ENCODE measurements around the gene VOPP1. TPM values are rescaled to one million over a fixed set of nuclear protein-coding genes. Genes with fewer than 3 reads are reported as not detected.

The VOPP1 gene
- total RNA-seq, 1 experiment from 2014 or later = 49.9 TPM

GRCh38 chr7:55470261-55470660, 102.0 kb downstream of the VOPP1 start:
- in situ Hi-C loops (cut with HindIII; ENCODE audit: low pct_unique_long_range_greater_than_20kb, low sequenced_read_pairs) = no loop called here
- DNase-seq (ENCODE audit: low read depth, low spot score) = no peak

GRCh38 chr7:55469721-55470120, 102.6 kb downstream of the VOPP1 start:
- DNase-seq (ENCODE audit: low read depth, low spot score) = no peak
- in situ Hi-C loops (cut with HindIII; ENCODE audit: low pct_unique_long_range_greater_than_20kb, low sequenced_read_pairs) = no loop called here

DNA sequence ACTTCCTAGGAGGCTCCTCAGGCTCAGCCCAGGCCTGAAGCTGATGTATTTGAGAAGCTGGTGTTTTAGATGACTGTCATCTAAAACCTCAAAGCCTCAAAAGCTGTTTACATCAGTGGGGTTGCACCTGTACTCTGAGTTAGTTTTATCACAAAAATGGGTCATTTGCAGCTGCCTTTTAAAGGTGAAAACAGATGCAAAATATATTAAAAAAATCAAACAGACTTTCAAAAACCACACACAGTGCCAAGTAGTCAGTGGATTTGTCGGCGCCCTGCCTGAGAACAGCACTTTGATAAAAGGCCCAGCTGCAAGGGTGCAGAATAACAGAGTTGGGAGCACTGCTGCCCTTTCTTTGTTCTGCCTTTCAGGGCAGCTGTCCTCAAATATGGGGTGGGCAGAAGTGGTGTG, 103.0 kb downstream of the VOPP1 start:
- in situ Hi-C loops (cut with HindIII; ENCODE audit: low pct_unique_long_range_greater_than_20kb, low sequenced_read_pairs) = no loop called here
- DNase-seq (ENCODE audit: low read depth, low spot score) = no peak

- DNase-seq (ENCODE audit: low read depth, low spot score) = no peak
- in situ Hi-C loops (cut with HindIII; ENCODE audit: low pct_unique_long_range_greater_than_20kb, low sequenced_read_pairs) = no loop called here
Observed at GRCh38 chr7:55468495-55468894, 103.8 kb downstream of the VOPP1 start.

GRCh38 chr7:55467047-55467593, 105.2 kb downstream of the VOPP1 start:
- DNase-seq (ENCODE audit: low read depth, low spot score) = no peak
- in situ Hi-C loops (cut with HindIII; ENCODE audit: low pct_unique_long_range_greater_than_20kb, low sequenced_read_pairs) = no loop called here

DNA sequence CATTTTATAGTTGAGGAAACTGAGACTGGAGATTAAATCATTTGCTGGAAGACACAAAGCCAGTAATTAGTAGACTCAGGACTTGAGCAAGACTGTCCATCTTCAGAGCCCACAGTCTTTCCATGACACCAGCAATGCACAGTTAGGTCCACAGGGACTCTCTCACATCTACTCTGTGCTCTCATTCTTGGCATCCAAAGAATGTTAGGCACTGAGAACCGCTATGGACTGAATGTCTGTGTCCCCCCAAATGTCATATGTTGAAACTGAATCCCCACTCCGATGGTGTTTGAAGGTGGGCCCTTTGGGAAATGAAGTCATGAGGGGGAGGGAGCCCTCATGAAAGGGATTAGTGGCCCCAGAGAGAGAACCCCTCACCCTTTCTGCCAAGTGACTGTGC, 106.6 kb downstream of the VOPP1 start:
- no peak for DNase-seq (ENCODE audit: low read depth, low spot score)
- in situ Hi-C loops (cut with HindIII; ENCODE audit: low pct_unique_long_range_greater_than_20kb, low sequenced_read_pairs) = no loop called here

DNA sequence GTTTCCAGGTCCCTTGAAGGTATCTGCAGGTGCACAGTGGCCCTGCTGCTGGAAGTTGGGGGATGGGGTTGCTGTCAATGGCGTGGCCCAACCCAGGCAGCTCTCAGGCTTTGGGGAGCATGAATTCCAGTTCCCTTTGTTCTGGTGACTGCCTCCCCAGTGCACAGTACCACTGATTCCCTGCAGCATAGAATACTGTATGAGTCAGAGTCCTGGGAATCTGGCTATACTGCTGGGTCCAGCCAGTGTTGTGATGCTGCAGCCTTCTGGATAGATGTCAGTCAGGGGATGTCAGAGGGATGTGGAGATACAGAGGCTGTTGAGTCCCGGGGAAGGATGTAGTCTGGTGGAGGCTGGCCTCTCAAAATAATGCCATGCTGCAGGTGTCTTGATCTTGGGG, 107.9 kb downstream of the VOPP1 start:
- DNase-seq (ENCODE audit: low read depth, low spot score) = no peak
- in situ Hi-C loops (cut with HindIII; ENCODE audit: low pct_unique_long_range_greater_than_20kb, low sequenced_read_pairs) = no loop called here

- DNase-seq (ENCODE audit: low read depth, low spot score) = no peak
- in situ Hi-C loops (cut with HindIII; ENCODE audit: low pct_unique_long_range_greater_than_20kb, low sequenced_read_pairs) = no loop called here
Observed at GRCh38 chr7:55463686-55464262, 108.5 kb downstream of the VOPP1 start.

DNA sequence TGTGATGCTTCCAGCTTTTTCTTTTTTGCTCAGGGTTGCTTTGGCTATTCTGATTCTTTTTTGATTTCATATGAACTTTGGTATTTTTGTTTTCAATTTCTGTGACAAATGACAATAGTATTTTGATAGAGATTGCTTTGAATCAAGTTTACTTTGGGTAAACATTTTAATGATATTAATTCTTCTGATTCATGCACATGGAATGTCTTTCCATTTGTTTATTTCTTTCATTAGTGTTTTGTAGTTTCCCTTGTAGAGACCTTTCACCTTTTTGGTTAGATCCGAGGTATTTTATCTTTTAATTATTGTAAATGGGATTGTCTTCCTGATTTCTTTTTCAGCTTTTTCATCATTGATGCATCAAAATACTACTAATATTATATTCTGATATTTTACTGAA, 114.0 kb downstream of the VOPP1 start:
- no peak for DNase-seq (ENCODE audit: low read depth, low spot score)
- in situ Hi-C loops (cut with HindIII; ENCODE audit: low pct_unique_long_range_greater_than_20kb, low sequenced_read_pairs) = no loop called here

- in situ Hi-C loops (cut with HindIII; ENCODE audit: low pct_unique_long_range_greater_than_20kb, low sequenced_read_pairs) = no loop called here
- DNase-seq (ENCODE audit: low read depth, low spot score) = no peak
Observed at GRCh38 chr7:55457801-55458200, 114.5 kb downstream of the VOPP1 start.

GRCh38 chr7:55452971-55453370, 119.3 kb downstream of the VOPP1 start:
- DNase-seq (ENCODE audit: low read depth, low spot score) = no peak
- in situ Hi-C loops (cut with HindIII; ENCODE audit: low pct_unique_long_range_greater_than_20kb, low sequenced_read_pairs) = no loop called here

GRCh38 chr7:55449992-55450535, 122.2 kb downstream of the VOPP1 start:
- in situ Hi-C loops (cut with HindIII; ENCODE audit: low pct_unique_long_range_greater_than_20kb, low sequenced_read_pairs) = no loop called here
- no peak for DNase-seq (ENCODE audit: low read depth, low spot score)

DNA sequence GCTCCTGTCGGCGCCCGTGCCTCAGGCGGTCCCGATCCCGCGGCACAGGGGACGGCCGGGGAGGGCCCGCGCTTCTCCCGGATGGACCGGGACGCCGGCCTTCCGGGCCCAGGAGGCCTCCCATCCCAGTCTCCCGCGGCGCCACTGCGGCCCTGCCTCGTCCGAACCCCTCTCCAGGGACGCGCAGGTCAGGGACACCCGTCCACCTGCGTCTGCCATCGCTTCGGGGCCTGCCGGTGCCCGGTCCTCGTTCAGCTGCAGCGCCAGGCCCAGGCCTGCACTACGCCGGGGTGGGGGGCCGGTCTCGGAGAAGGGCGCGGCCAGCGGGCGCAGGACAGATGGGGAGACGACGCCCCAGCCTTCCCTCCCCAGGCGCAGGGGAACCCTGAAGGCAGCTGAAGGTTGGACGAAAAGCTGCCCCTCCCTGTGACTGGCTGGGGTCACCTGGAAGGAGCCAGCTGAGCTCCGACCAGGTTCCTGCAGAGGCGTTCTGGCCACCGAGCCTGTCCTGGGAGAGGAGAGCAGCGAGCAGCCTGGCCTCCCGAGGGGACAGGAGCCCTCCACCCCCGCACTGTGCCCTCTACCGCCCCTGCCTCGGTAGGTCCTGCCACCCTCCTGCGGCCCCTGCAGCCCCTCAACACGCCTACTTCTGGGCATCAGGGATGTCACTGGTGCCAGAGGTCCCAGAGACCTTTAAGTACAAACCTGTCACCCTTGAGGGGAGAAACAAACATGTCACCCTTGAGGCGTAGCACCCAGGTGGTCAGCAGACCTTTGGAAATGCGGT, 122.9 kb downstream of the VOPP1 start:
- in situ Hi-C loops (cut with HindIII; ENCODE audit: low pct_unique_long_range_greater_than_20kb, low sequenced_read_pairs) = no loop called here
- no peak for DNase-seq (ENCODE audit: low read depth, low spot score)

GRCh38 chr7:55448526-55448925, 123.8 kb downstream of the VOPP1 start:
- in situ Hi-C loops (cut with HindIII; ENCODE audit: low pct_unique_long_range_greater_than_20kb, low sequenced_read_pairs) = no loop called here
- no peak for DNase-seq (ENCODE audit: low read depth, low spot score)

DNA sequence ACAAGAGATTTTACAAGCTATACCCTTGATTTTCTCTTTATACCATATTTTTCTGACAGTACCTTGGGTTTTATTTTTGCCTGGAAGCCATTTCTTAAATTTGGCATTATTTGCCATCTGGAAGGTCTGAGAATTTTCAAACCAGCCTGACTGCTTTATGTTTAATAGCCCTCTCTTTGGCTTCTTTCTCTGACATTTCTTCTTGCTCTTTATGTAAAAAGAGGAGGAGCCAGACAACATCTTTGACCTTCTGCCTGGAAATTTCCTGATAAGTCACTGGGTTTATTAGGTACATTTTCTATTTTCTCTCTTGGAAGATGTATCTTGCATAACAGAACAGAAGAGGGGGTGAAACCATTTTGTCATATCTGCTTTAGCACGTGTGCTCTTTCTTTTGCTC, 127.5 kb downstream of the VOPP1 start:
- DNase-seq (ENCODE audit: low read depth, low spot score) = no peak
- in situ Hi-C loops (cut with HindIII; ENCODE audit: low pct_unique_long_range_greater_than_20kb, low sequenced_read_pairs) = no loop called here

DNA sequence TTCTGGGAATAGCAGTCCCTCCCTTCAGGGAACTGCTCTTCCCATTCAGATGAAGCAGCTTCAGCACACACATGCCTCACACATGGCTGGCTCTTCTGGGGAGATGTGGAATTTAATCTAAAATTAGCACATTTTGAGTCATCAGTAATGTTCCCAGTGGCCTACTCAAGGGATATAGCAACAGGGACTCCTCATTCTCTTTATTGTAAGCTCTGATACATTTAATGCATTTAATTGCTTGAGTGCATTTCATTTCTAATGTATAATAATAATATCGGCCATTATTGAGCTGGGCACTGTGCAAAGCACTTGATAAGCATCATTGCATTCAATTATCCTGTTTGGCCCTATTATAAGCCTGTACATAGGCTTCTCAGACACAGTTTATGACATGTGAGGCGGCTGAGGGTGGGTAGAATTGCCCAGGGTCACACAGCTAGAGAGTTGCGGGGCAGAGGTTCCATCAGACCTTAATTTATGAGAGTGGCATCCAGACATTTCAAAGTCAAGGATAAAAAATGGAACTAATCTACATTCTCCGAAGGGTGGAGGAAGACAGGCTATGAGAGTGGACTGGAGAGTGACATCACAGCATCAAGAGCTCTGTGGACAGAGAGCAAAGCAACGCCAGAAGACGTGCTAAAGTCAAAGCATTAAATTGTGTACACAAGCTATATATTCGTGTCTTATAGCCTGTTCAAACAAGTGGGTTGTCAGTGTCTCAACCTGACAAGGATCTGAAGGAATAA, 130.4 kb downstream of the VOPP1 start:
- DNase-seq (ENCODE audit: low read depth, low spot score) = no peak
- in situ Hi-C loops (cut with HindIII; ENCODE audit: low pct_unique_long_range_greater_than_20kb, low sequenced_read_pairs) = no loop called here

GRCh38 chr7:55441002-55441401, 131.3 kb downstream of the VOPP1 start:
- in situ Hi-C loops (cut with HindIII; ENCODE audit: low pct_unique_long_range_greater_than_20kb, low sequenced_read_pairs) = no loop called here
- DNase-seq (ENCODE audit: low read depth, low spot score) = no peak

- no peak for DNase-seq (ENCODE audit: low read depth, low spot score)
- in situ Hi-C loops (cut with HindIII; ENCODE audit: low pct_unique_long_range_greater_than_20kb, low sequenced_read_pairs) = no loop called here
Observed at GRCh38 chr7:55440040-55440690, 132.1 kb downstream of the VOPP1 start.

Measured in SK-MEL-5 (cell line).